GM12892 (cell line): Measurements from ENCODE around the gene GUCA2A.

Source experiments
- POLR2A ChIP-seq: IDR thresholded peaks from 2 replicates; pipeline ENCODE4 v1.6.1; 2011; ENCODE audit warnings: low read depth, low read length, control low read depth
- POLR2AphosphoS5 ChIP-seq: IDR thresholded peaks from 2 replicates; pipeline ENCODE4 v1.6.1; 2011; ENCODE audit warnings: low read depth, low read length, control low read depth

DNA sequence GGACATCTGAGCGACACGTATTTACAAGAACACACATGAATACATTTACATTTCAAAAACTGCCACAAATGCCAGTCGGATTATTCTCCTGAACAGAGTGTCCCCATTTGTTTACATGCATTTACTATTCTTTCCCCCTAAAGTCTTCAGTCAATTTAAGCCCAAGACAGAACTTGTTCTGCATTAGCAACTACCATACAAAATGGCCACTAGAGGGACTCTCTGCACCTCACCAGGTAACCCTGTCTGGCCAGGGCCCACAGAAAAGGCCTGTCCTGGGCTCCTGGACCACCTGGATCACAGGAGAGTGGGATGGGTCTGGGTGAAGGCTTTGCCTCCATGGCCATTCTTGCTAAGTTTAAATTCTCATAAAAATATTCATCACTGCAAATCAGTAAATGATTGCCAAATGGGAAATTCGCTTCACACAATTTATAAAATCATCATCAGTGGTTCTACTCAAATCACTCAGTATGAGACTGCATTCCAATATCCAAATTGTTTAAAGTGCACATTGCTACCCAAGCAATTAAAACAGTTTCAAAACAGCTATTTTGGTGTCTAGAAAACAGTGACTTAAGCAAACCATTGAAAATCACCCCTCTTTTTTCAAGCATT is 12.5 kb upstream of the GUCA2A start:
- no peak for TF ChIP-seq POLR2A
- TF ChIP-seq POLR2AphosphoS5, result no peak
